Activated T-cell treated with anti-CD3 and anti-CD28 coated beads for 48 hours (primary cell): Measurements from ENCODE around the gene HRK.

Experiments
- DNase-seq: peaks from one replicate; pipeline ENCODE4 v3.0.0-alpha.2; 2020; ENCODE audit warnings: low read depth

HRK gene

GRCh38 chr12:116898669-116899068, 17.4 kb upstream of the HRK start:
- DNase-seq: no peak

- no peak for DNase-seq
Observed at GRCh38 chr12:116897476-116897875, 16.2 kb upstream of the HRK start.

DNA sequence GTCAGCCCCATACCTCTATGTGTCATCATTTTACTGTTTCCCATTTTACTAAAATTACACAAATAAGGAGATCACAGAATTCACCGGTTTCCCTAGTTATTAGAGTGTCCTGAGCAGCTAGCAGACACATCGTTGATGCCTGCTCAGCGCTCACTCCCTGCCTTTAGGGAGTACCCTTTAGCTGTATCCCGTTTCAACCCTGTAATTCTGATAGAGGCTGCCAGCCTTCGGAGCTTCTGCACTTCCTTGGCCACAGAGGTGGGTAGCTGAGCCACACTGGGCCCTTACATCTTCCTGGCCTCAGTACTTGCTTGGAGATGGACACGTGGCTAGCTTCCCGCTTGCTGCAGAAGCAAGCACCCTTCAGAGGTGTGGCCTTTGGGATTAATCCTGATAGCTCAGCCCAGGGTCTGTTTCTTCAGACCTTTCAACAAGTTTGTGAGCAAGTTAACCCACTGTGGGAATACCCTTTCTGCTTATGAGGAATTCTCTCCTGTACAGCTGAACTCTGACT, 15.2 kb upstream of the HRK start:
- no peak for DNase-seq

GRCh38 chr12:116894913-116895312, 13.7 kb upstream of the HRK start:
- DNase-seq: no peak

GRCh38 chr12:116892349-116893140, 11.3 kb upstream of the HRK start:
- no peak for DNase-seq

GRCh38 chr12:116891019-116891418, 9.8 kb upstream of the HRK start:
- DNase-seq: no peak

GRCh38 chr12:116890330-116890729, 9.1 kb upstream of the HRK start:
- no peak for DNase-seq

DNA sequence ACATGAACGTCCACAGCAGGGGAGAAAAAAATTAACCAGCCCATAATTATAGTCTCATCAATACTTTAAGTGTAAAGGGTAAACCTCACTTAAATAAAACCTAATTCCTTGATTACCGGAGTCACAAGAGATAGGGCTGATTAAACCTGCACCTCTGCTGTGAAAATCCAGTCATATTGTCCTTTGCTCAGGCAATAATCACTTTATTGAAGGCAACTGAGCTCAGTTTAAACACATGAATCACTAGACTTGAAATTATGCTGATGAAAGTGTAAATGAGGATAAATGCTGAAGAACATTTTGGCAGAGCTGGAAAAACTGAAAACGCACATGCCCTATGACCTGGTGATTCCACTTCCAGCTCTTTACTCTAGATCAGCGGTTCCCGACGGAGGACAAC, 6.7 kb upstream of the HRK start:
- DNase-seq: no peak

GRCh38 chr12:116887244-116887643, 6.0 kb upstream of the HRK start:
- no peak for DNase-seq

- no peak for DNase-seq
Observed at GRCh38 chr12:116885491-116885890, 4.2 kb upstream of the HRK start.

DNA sequence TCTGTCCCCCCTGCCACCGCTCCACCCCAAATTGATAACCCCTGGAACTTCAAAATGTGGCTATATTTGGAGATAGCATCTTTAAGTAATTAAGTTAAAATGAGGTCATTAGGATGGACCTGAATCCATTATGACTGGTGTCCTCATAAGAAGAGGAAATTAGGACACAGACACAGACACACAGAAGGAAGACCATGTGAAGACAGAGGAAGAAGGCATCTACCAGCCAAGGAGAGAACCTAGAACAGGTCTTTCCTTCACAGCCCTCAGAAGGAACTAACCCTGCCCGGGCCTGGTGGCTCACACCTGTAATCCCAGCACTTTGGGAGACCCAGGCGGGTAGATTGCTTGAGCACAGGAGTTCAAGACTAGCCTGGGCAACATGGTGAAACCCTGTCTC, 3.6 kb upstream of the HRK start:
- no peak for DNase-seq

GRCh38 chr12:116882742-116883141, 1.5 kb upstream of the HRK start:
- DNase-seq: no peak

DNA sequence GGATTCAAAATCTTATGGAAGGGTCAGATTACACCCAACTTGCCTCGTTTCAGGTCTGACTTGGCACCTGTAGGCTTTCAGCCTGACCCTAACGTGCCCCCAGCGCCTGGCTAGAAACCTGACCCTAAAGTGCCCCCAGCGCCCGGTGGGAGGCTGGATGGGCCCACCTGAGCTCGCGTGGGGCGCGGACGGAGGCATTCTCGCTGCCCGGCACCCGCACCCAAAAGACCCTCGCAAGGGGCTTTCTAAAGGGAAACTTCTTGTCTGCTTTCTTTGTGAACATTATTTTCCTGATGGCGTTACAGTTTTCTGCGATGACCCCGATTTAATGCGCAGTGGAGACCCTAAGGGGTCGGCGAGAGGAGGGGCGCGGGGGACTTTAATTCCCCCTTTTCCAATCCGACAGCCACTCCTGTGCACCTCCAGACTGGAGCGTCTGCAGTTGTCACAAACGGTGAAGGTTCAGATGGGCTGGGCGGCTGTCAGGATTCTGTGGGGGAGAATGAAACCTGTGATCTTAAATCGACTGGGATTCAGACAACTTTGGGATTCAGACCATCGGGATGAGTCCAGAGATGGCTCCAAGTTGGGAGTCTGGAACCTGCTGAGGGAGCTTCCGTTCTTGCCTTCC, 751 bp upstream of the HRK start:
- DNase-seq: no peak

DNA sequence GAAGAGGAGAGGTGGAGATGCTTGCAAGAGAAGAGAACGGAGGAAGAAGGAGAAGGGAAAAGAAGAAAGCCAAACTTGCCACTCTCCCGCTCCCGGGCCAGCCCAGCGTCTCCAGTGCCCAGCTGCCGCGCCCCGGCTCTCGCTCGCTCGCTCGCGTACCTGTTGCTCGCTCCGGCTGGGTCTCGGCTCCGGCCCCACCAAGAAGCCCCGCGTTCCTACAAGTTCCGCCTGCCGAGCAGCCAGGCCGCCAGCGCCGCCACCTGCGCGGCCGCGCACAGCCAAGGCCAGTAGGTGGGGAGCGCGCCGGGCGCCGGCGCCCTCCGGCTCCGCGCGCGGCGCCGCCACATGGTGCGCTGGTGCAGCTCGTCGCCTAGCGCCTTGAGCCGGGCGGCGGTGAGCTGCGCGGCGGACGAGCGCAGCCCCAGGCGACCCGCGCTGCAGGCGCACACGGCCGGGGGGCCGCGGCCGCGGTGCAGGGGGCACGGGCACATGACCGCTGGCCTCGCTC, 370 bp downstream of the HRK start:
- DNase-seq: peak; percentile 52

DNA sequence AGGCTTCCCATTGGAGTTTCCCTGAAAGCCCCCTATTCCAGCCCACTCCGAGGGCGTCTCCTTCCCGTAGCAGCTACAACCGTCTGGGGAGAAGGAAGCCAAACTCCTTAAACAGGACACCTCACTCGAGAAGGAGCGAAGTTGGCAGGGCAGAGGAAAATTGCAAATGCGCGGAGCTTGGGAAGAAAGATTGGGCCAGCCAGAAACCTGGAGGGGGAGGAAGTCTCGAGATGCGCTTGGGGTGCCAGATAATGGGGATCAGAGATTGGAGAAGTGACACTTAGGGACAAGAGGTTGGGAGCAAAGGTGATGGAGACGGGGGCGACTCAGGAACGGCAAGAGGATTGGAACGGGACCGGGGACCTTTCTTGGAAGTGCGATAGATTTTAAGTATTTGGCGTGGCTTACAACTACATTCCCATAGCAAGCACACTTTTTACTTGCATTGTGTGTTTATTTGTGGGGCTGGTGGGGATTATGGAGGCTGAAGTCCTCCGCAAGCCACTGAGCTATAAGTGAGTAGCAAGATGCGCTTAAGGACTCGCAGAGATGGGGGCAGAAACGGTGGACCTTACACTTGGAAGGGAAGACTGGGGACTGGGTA, 926 bp downstream of the HRK start:
- no peak for DNase-seq

GRCh38 chr12:116879509-116880212, 1.6 kb downstream of the HRK start:
- DNase-seq: no peak

DNA sequence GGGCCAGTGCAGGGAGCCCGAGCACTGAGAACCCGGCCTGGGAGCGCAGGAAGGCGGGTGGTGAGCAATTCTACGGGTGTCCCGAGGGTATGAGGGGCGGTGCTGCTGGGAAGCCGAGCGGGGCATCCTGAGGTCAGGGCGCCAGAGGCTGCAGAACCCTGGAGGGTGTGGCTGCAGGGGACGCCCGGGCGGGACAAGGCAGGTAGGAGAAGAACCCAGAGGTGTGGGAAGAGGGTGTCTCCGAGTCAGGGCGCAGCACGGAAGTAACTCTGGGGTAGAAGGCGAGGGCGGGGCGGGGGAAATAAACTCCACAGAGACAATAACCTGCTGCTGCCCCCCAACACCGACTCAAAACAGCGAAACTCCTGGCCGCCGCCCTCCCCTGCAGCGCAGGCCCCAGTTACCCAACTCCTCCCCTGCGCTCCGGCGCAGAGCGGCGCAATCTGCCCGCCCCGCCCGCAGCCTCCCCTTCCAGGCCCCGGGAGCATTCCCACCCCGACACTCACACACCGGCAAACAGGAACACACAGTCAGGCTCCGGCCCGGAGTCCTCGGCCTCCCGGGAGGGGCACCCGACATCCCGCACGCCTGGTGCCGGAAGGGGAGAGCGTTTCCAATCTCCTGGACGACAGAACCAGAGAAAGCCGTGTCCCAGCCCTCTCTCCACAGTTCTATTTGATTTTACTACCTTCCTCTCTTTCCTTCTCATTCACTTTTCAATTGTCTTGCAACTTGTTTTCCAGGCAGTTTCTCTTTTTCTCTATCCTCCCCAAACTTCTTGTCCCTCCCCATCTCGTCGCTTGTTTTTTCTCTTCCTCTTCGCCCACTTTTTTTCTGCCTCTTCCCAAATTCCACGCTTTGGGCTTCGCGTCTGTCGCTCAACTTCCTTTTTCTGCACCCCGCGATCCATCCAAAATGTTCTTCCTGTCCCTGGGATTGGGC, 2.4 kb downstream of the HRK start:
- DNase-seq: no peak

- no peak for DNase-seq
Observed at GRCh38 chr12:116876151-116876869, 4.9 kb downstream of the HRK start.

GRCh38 chr12:116874324-116874995, 6.8 kb downstream of the HRK start:
- no peak for DNase-seq

DNA sequence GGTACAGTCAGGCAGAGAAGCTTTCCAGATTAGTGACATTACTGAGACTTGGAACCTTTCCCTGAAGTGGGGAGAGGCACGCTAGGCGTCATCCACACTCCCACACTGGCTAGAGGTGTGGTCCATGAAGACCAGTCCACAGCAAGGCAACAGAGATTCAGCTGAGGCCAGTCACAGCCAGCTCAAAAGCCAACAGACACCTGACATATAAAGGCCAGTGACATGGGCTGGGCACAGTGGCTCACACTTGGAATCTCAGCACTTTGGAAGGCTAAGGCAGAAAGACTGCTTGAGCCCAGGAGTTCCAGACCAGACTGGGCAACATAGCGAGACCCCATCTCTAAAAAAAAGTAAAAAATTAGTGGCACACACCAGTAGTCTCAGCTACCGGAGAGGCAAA, 10.9 kb downstream of the HRK start:
- DNase-seq: no peak
